ENCODE data around the gene MSH3.

The MSH3 gene

GRCh38 chr5:80654391-80655230, at the start of gene MSH3, which contains the start of gene DHFR:
Gene MSH3 (plus strand): TSS chr5:80654652. CDS start chr5:80654728, 76 bp downstream.
Gene DHFR (minus strand): TSS chr5:80654983. CDS start chr5:80654489, 494 bp downstream.
- peak; percentile 95 for DNase-seq

GRCh38 chr5:80607343-80607742, 47.1 kb upstream of the MSH3 start:
- DNase-seq = no peak

GRCh38 chr5:80607832-80608231, 46.6 kb upstream of the MSH3 start:
- DNase-seq = no peak

- no peak for DNase-seq
Observed at GRCh38 chr5:80608731-80609130, 45.7 kb upstream of the MSH3 start.

GRCh38 chr5:80609692-80610091, 44.8 kb upstream of the MSH3 start:
- DNase-seq = no peak

- DNase-seq = no peak
Observed at GRCh38 chr5:80615266-80615914, 39.1 kb upstream of the MSH3 start.

GRCh38 chr5:80618438-80618837, 36.0 kb upstream of the MSH3 start:
- DNase-seq = no peak

GRCh38 chr5:80619086-80619485, 35.4 kb upstream of the MSH3 start:
- DNase-seq = no peak

- DNase-seq = no peak
Observed at GRCh38 chr5:80620211-80620610, 34.2 kb upstream of the MSH3 start.

- DNase-seq = no peak
Observed at GRCh38 chr5:80622756-80623155, 31.7 kb upstream of the MSH3 start.

- peak; percentile 73 for DNase-seq
Observed at GRCh38 chr5:80623999-80624398, 30.5 kb upstream of the MSH3 start.

- DNase-seq = no peak
Observed at GRCh38 chr5:80625230-80625629, 29.2 kb upstream of the MSH3 start.

- DNase-seq = no peak
Observed at GRCh38 chr5:80629281-80629680, 25.2 kb upstream of the MSH3 start.

- no peak for DNase-seq
Observed at GRCh38 chr5:80631278-80632259, 22.9 kb upstream of the MSH3 start.

- DNase-seq = no peak
Observed at GRCh38 chr5:80632700-80633099, 21.8 kb upstream of the MSH3 start.

GRCh38 chr5:80634193-80634592, 20.3 kb upstream of the MSH3 start:
- DNase-seq = no peak

- DNase-seq = no peak
Observed at GRCh38 chr5:80641353-80641752, 13.1 kb upstream of the MSH3 start.

- DNase-seq = no peak
Observed at GRCh38 chr5:80644900-80645299, 9.6 kb upstream of the MSH3 start.

GRCh38 chr5:80646926-80647325, 7.5 kb upstream of the MSH3 start:
- DNase-seq = no peak

GRCh38 chr5:80653502-80653901, 950 bp upstream of the MSH3 start:
- DNase-seq = no peak

GRCh38 chr5:80654054-80654390, 430 bp upstream of the MSH3 start:
- peak; percentile 49 for DNase-seq

GRCh38 chr5:80655231-80655774, 851 bp downstream of the MSH3 start:
- peak; percentile 8 for DNase-seq

GRCh38 chr5:80656425-80656824, 2.0 kb downstream of the MSH3 start:
- DNase-seq = no peak
